GM19240 (cell line): ENCODE measurements around the gene FSTL1.
A peak's percentile ranks its signal among the peaks of the same experiment; 100 is the strongest.

ENCODE experiments used
- DNase-seq: peaks from one replicate; pipeline ENCODE4 v3.0.0; 2011; ENCODE audit warnings: low spot score; ENCODE audit not compliant: insufficient read length

FSTL1 gene, protein sequence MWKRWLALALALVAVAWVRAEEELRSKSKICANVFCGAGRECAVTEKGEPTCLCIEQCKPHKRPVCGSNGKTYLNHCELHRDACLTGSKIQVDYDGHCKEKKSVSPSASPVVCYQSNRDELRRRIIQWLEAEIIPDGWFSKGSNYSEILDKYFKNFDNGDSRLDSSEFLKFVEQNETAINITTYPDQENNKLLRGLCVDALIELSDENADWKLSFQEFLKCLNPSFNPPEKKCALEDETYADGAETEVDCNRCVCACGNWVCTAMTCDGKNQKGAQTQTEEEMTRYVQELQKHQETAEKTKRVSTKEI

DNA sequence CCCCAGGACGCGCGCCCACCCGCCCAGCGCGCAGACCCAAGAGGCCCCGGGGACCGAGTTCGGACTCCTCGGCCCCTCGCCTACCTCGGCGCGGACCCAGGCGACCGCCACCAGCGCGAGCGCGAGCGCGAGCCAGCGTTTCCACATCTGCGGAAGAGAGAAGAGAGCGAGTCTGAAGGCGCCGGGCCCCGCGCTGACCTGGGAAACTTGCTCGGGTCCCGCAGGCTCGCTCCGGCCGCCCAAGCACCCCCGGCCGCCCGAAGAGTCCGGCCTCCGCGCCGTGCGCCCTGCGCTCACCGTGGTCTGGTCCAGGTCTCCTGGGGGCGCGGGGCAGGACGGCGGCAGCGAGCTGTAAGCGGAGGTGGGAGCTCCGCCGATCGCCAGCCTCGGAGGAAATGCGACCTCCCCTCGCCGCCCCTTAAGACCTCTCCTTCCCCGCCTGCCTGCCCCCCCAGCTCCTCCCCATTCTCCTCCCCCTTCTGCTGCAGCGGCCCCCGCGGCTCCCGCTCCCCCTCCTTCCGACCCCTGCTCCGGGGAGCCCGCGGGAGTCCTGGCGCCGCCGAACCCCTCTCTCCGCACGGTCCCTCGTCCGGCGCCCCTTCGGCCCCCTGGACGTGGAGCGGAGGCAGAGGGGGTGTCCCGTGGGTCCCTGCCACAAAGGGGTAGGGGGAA lies at the start of gene FSTL1:
TSS of gene FSTL1 (minus strand) at position 393 of the 672 bp plus-strand sequence. CDS start at position 147, 246 bp downstream.
- peak; percentile 6 for DNase-seq

DNA sequence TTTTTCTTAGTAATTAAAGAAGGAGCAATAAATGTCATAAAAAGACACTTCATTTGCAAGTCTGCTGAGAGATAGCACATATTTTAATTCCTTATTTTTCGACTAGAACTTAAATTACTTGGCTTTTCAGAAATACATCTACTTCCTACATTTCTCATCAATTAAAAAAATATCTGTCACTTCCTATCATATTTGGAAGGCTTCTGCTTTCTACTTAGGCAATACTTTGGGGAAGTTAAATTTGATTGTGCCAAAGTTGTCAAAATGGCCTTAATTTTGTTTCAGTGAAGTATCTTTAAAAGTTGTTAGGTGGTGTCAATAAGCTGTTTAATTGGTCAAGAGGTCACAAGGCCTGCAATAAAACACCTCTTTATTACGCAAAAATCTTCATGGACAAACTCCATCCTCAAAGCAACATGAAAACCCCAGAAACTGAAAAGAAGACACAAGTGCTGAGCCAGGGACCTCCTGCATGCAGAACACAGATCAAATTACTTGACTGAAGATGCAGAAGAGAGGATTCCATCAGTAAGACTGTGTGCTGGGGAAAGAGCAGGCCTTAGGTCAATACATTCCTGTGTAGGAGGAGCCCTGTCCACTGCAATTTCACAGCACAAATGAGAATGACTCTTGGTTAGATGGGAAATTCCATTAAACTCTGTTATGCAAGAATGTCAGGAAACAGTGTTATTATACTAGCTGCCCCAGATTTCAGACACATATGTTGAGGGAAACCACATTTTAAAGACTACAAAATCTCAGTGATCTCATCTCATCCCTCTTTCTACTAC lies 48.0 kb upstream of the FSTL1 start:
- no peak for DNase-seq

DNA sequence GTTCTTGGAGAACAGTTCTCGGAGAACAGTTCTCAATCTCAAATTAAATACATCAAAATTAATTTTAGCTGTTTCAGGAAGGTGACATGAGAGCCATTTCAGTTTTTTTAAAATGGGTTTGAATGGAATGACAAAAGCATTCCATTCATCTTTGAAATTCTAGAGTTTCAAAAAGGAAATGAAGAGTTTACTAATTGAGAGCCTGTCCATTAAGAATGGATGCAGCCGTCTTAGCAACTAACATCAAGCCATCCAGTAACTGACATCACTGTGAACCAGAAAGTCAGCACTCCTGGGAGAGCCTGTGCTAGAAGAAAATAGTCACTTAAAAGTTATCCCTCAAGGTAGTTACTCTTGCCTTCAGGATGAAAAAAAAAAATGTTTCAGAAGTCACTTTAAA lies 47.0 kb upstream of the FSTL1 start:
- no peak for DNase-seq

DNA sequence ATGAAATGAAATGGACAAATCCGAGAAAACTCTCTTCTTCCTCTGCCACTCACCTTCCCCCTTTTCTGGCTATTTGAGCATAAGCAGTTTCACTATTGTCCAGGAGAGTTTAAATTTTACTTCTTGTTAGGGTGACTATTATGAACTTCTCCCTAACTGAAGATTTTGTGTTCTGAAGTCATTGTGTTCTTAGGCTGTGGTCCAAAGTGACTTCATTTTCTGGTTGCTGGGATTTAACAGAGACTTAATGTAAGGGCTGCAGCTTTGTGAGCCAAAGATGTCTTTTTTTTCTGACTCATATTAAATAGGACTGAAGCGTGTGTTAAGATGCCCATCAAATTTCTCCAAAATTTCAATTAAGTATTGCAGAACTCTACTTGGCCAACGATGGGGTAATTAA lies 46.5 kb upstream of the FSTL1 start:
- no peak for DNase-seq

DNA sequence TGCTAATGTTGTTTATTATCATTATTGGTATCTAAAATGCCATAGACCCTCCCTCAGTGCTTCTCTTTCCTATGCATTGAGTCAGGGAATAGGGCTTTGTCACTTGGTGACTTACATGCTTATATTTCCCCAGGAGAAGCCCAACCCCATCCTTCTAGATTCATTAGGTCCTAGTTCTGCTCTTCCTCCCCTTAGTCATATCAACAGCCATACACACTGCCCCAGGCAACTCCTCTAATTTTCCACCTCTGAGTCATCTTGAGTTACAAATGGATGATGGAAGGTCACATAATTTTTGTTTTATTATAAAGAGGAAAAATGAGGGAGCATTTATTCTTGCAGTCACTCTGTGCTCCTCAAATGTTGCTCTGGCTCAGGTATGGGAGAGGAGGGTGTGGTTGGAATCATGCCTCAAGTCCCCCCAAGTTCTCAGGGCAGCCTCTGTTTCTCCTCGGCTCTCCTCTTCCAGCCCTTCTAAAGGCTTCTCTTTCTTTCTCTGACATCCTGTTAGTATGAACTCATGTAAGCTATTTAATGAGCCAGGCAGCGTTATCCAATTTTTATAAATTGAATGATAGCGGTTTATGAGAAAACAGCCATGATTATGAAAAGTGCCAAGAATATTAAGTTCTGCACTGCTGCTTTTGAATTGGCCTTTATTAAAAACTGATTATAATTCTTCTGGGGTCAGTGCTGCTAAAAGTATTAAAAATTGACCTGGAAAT lies 45.6 kb upstream of the FSTL1 start:
- no peak for DNase-seq

DNA sequence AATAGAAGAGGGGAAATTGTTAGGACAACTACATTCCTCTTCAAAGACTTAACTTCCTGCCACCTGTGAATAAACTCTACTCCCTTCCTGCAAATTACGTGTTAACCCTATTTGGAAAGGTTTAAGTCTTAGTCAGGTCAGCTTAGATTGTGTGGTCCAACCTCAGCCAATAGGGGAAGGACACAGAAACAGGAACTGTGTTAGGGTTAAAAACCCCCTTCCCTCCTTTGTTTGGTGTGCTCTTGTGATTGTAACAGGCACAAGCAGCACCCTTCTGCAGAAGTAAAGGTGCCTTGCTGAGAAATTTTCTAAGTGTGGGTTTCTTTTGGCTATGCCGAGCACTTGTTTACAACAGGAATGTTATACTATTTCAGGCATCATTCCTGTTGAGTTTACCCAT lies 45.0 kb upstream of the FSTL1 start:
- DNase-seq, result no peak

DNA sequence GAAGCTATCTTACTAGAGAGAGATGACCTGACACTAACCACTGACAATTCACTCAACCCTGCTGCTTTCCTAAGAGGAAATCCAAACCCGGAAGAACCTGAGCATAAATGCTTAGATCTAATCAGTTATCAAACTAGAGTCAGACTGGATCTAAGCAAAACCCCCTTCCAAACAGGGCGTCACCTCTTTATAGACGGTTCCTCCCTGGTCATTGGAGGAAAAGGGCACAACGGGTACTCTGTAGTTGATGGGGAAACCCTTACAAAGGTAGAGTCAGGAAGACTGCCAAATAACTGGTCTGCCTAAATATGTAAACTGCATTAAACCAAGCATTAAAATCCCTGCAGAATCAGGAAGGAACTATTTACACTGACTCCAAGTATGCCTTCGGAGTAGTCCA lies 41.3 kb upstream of the FSTL1 start:
- no peak for DNase-seq

DNA sequence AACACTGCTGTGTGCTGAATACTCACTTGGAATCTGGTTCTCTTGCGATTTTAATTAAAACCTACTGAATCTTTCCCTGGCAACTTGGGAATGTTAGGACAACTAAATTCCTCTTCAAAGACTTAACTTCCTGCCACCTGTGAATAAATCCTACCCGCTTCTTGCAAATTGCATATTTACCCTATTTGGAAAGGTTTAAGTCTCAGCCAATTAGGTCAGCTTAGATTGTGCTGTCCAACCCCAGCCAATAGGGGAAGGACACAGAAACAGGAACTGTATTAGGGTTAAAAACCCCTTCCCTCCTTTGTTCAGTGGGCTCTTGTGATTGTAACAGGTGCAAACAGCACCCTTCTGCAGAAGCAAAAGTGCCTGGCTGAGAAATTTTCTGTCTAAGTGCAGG lies 38.6 kb upstream of the FSTL1 start:
- DNase-seq, result no peak

DNA sequence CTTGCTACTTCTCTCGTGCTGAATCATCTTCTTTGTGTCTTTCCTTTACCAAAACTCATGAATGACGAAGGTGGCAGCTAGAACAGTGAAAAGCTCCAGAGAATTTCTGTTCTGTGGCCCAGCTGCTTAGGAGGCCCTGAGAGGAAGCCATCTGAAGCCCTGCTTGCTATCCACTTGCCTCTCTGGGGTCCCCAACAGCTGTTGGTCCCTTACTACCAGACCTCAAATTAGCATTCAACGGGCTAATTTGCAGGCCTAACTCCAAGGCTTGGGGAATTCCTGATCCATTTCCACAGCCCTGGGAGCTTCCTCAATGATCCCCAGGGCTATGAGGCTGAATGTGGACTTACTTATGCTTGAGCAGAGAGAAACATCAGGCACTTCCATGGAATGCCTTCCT lies 37.5 kb upstream of the FSTL1 start:
- no peak for DNase-seq

DNA sequence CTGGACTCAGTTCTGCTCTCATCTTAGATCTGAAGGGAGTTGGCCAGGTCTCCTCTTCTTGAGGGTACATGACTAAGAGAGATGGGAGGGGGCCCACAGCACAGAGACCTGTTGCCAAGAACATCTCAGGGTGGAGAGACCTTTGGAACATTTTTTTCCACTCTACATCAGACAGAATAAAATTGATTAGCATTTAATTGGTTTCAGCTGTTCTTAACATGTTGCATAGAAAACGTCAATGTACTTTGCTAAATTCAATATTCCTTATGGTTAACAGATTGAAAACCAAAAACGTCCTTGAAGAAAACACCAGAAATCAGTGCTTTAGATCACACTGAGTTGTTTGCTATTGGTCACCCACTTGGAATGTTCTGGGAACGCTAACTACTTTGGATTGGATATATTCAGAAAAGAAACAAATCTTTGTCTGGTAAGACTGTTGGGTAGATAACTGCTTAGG lies 36.4 kb upstream of the FSTL1 start:
- no peak for DNase-seq

DNA sequence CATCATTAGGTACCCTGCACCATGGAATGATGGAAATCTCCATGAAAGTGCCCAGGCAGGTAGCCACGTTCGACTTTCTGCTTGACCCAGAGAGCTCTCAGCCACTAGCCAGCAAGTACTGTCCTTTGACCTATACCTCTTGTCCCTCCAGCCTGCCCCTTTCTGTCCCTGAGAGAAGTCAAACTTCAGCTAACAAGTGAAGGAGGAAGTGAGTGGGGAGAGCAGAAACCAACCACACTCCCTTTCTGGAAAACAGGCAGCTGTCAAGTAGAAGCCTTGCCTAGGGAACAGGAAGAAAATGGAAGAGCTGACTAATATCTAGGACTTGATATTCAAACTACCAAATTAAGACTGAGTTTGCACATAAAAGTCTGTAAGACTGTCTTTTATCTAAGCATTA lies 30.3 kb upstream of the FSTL1 start:
- no peak for DNase-seq

DNA sequence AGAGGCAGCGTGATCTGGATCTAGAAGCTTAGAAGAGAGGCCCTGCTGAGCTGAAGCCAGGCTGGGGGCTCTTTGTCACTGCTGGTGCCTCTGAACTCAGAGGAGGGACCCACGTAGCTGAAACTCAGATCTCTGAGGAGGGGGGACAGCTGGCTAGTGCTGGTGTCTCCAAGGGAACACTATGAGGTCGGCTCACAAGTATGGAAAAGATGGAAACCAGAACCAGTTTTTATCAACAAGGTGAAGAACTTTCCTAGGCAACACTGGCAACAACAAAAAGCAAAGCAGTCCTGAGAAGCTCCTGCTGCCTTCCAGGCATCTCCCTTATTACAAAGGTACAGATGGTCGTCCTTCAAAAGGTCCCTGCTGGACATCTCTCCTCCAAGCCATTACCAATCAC lies 27.0 kb upstream of the FSTL1 start:
- DNase-seq, result no peak

DNA sequence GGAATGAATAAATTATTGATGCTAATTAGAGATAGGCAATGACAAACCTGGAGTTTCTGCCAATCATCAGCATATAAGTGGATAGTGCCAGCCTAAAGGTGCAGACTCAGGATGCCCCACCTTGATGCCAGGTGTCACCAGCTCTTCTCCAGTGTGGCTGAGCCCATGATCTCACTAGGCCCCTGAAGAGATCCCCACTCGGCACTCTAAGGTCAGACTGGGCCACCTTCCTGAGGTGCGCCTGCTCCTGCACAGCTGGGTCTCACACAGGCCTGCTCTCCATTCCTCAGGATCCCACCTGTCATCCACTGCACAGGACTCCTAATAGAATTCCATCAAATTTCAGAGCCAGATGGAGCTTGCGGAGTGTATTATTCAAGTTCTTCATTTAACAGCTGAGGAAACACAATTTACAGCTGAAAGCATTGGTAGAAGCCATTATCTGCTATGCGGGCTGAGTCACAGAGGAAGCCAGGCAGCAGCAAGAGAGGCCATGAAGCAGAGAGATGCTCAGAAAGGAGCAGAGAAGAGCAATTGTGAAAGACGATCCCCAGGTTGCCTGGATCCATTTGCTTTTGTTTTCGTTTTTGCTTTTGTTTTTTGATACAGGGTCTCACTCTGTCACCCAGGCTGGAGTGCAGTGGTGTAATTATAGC lies 25.1 kb upstream of the FSTL1 start:
- DNase-seq, result no peak

DNA sequence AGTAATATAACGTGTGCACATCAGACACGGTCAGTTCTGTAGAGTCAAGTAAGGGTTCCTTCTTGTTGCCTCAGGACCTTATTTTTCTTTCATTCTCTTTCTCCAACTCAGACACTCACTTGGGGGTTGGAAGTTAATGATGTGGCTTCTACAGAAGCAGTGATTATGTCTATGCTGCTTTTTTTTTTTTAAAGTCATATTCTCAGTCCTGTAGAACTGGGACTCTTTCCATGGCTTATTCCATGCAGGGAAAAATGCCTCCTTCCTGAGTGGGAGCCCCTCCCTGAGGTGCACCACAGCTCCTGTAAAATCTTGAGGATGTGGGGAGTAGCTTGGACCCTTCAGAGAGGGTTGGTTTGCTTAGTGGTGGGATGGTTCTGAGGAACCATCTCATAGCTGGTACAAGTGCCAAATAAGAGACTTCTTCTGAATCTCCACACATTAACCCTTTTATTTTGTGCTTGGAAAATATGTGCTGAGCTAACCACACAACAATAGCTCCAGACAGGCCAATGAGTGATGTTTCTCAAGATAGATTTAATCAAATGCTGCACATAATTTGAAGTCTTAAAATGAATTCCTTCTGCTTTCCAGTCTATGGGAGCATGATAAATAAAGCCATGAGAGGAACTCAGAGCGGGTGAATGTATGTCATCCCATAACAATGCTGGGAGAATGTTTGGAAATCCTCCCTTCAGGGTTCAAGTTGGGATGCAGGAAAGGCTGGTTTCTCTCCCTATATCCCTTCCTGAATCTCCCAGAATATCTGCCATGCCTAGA lies 23.3 kb upstream of the FSTL1 start:
- DNase-seq, result no peak

DNA sequence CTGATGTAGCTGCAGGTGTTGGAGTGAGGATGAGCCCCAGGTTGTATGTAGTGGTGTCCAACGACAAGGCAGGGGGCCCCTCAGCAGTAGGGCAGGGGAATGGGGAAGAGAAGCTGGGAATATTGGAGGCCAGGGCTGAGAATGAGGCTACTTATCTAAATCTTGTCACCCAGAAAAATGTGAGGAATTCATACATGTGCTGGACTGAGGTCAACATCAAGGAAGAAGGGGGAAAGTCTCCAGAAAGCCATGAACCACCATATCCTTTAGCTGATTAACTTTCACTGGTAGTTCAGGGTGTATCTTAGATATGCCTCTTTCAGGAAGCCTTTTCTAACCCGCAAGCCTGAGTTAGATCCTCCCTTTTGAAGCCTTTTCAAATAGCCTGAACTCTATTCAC lies 22.6 kb upstream of the FSTL1 start:
- no peak for DNase-seq

DNA sequence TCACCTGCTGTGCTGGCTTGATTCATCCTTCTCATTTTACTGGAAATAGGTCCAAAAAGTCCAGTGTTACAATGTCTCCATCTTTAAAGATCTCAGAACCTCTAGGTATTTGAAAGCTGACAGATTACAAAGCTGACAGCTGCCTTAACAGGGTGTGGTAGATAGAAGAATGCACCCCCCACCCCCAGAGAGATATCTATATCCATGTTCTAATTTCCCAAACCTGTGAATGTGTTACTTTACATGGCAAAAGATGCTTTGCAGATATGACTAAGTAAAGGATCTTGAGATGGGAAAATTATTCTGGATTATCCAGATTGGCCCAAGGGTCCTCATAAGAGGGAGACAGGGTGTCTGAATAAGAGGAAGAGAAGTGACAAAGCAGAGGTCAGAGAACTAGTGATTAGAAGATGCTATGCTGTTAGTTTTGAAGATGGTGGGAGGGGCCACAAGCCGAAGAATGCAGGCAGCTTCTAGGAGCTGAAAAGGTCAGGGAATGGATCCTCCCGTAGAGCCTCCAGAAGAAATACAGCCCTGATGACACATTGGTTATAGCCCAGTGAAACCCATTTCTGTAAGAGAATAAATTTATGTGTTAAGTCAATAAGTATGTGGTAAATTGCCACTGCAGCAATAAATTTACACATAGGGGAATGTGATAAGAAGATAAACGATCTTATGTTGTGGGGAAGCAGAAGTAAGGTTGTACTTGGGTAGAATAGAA lies 21.5 kb upstream of the FSTL1 start:
- DNase-seq, result no peak

DNA sequence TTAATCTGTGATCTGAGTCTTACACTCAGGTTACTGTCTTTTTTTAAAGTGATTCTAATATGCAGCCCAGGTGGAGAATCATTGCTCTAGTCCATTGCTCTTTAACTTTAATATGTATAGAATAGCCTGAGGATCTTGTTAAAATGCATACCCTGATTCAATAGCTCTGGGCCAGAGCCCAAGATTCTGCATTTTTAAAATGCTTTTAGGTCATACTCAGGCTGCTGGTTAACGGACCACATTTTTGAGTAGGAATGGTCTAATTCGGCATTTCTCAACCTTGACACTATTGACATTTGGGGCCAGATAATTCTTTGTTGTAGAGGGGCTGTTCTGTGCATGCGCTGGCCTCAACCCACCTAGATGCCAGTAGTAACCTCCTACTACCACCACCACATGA lies 20.9 kb upstream of the FSTL1 start:
- no peak for DNase-seq

DNA sequence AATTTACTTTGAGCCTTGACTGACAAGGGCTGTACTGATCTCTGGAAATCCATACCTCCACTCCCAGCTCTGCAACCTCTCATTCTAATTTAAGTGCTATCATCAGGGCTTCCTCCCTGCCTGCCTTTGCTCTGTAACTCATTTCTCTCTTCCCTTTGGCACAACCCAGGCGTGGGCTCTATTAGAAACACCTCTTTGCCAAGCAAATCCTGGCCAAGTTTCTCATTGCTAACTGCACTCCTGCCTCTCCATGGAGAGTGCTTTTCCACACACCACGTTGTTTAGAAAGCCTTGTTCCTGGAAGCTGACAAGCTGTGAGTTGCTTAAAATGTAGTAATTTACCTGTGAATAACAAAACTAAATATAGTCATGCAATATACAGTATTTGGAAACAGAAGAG lies 20.1 kb upstream of the FSTL1 start:
- DNase-seq, result no peak

DNA sequence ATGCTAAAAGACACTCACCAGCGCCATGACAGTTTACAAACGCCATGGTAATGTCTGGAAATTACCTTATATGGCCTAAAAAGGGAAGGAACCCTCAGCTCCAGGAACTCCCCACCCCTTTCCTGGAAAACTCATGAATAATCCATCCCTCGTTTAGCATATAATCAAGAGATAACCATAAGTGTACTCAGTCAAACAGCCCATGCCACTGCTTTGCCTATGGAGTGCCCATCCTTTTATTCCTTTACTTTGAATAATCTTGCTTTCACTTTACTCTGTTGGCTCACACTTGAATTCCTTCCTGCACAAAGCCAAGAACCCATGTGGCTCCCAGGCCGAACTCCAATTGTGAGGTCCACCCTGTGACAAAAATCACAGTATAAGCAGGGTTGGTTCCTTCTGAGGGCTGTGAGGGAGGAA lies 19.1 kb upstream of the FSTL1 start:
- DNase-seq, result no peak

DNA sequence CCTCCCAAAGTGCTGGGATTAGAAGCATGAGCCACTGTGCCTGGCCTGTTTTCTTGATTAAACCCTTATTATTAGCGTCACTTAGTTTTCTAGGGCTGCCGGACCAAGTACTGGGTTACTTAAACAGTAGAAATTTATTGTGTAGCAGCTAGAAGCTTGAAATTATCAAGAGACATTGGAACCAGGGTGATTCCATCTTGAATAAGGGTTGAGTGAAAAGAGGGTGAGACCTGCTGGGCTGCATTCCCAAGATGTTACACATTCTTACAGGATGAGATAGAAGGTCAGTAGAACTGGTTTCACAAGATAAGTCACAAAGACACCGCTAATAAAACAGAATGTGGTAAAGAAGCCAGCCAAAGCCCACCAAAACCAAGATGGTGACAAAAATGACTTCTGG lies 18.6 kb upstream of the FSTL1 start:
- no peak for DNase-seq
